H1 (cell line): ENCODE results near the gene CDYL2. TPM values are rescaled to one million over a fixed set of nuclear protein-coding genes. Genes with fewer than 3 reads are reported as not detected.

Experiments
- CTCF ChIA-PET: fragments of 300-600 bp; sonication (Branson Sonifier 250); formaldehyde crosslinking; loops from one replicate; lab custom pipeline; 2021; ENCODE audit not compliant: partially characterized antibody; lab: Charles Lee
- POLR2A ChIA-PET: fragments of 300-600 bp; sonication (Branson Sonifier 250); formaldehyde crosslinking; loops from one replicate; lab custom pipeline; 2021; ENCODE audit warnings: inconsistent platforms; ENCODE audit not compliant: partially characterized antibody; lab: Charles Lee
- DNase-seq, 2 experiments: peaks; one replicate each; pipeline versions ENCODE4 v3.0.0 to v3.0.0-alpha.2; 2010 to 2022; ENCODE audit warnings: low spot score in 2 of 2, low read depth in 1 of 2, mixed read lengths in 1 of 2
- FAIRE-seq: peaks from 2 replicates; lab custom pipeline; 2011; peaks lifted over from hg19 to GRCh38; lab: Jason Lieb, UNC
- H2AFZ ChIP-seq: 2 replicates; pipeline ENCODE4 v1.8.1; 2012; ENCODE audit warnings: low read length, inconsistent platforms
- H2AK5ac ChIP-seq: 2 replicates; pipeline ENCODE4 v1.6.1; 2013; ENCODE audit warnings: low read depth, low read length
- H2BK120ac ChIP-seq: replicated peaks from 2 replicates; pipeline ENCODE3; 2013; ENCODE audit warnings: low read depth, low read length, inconsistent platforms
- H2BK12ac ChIP-seq: 2 replicates; pipeline ENCODE4 v1.6.1; 2013; ENCODE audit warnings: low read depth, low read length
- H2BK15ac ChIP-seq: 2 replicates; pipeline ENCODE4 v1.6.1; 2013; ENCODE audit warnings: low read length
- H2BK20ac ChIP-seq: 2 replicates; pipeline ENCODE4 v1.6.1; 2013; ENCODE audit warnings: low read length
- H2BK5ac ChIP-seq: 2 replicates; pipeline ENCODE4 v1.6.1; 2013; ENCODE audit warnings: low read depth, low read length
- H3K14ac ChIP-seq: 2 replicates; pipeline ENCODE4 v1.6.1; 2013; ENCODE audit warnings: inconsistent platforms; ENCODE audit not compliant: insufficient read length
- H3K18ac ChIP-seq: 2 replicates; pipeline ENCODE4 v1.6.1; 2013; ENCODE audit warnings: low read length; ENCODE audit errors: extremely low read depth
- H3K23ac ChIP-seq: 2 replicates; pipeline ENCODE4 v1.6.1; 2013; ENCODE audit warnings: inconsistent platforms; ENCODE audit not compliant: insufficient read length
- H3K23me2 ChIP-seq: 2 replicates; pipeline ENCODE4 v1.6.1; 2013; ENCODE audit warnings: low read depth, low read length
- H3K27ac ChIP-seq: 2 replicates; pipeline ENCODE4 v1.6.1; 2011; ENCODE audit warnings: low read depth, low read length, inconsistent platforms
- H3K27me3 ChIP-seq, 4 experiments: replicated peaks in 1 of 4; 1 replicate in 1 of 4; 2 replicates in 3 of 4; pipeline versions ENCODE4 v1.6.1 to v1.8.1; 2011 to 2013; ENCODE audit warnings: low read length in 3 of 4, mild to moderate bottlenecking in 3 of 4, inconsistent platforms in 2 of 4, mixed read lengths in 2 of 4, moderate library complexity in 1 of 4; ENCODE audit not compliant: control insufficient read depth in 3 of 4, insufficient read depth in 3 of 4; ENCODE audit errors: extremely low read depth in 1 of 4
- H3K36me3 ChIP-seq, 4 experiments: 2 replicates each; pipeline versions ENCODE4 v1.6.1 to v1.8.1; 2011 to 2013; ENCODE audit warnings: mild to moderate bottlenecking in 4 of 4, low read length in 3 of 4, moderate library complexity in 2 of 4, control low read depth in 1 of 4, inconsistent platforms in 1 of 4; ENCODE audit not compliant: insufficient read depth in 4 of 4, control insufficient read depth in 2 of 4
- H3K4ac ChIP-seq: replicated peaks from 2 replicates; pipeline ENCODE3; 2013; ENCODE audit warnings: low read length, low read depth, mixed read lengths, inconsistent platforms; ENCODE audit not compliant: insufficient read length
- H3K4me1 ChIP-seq, 4 experiments: replicated peaks in 1 of 4; 1 replicate in 1 of 4; 2 replicates in 3 of 4; pipeline versions ENCODE4 v1.6.1 to v1.8.1; 2011 to 2013; ENCODE audit warnings: low read length in 3 of 4, inconsistent platforms in 2 of 4, mixed read lengths in 1 of 4; ENCODE audit not compliant: insufficient read depth in 4 of 4, control insufficient read depth in 3 of 4
- H3K4me2 ChIP-seq, 2 experiments: 2 replicates each; pipeline versions ENCODE4 v1.6.1 to v1.8.1; 2011 to 2013; ENCODE audit warnings: low read depth in 2 of 2, low read length in 2 of 2, control low read depth in 1 of 2, inconsistent platforms in 1 of 2, mild to moderate bottlenecking in 1 of 2; ENCODE audit not compliant: insufficient read depth in 1 of 2
- H3K4me3 ChIP-seq, 4 experiments: fragments of 200-600, 300-600 bp in 1 of 4; sonication (generic), shearing (Covaris generic), sonication (Bioruptor Twin) in 1 of 4; 2 replicates each; pipeline versions ENCODE4 v1.5.1 to v1.8.1; 2011 to 2016; ENCODE audit warnings: low read length in 4 of 4, low read depth in 3 of 4, control low read depth in 2 of 4, inconsistent platforms in 2 of 4, mild to moderate bottlenecking in 2 of 4, mixed read lengths in 1 of 4, moderate library complexity in 1 of 4; ENCODE audit not compliant: insufficient read depth in 2 of 4; ENCODE audit errors: extremely low read depth in 1 of 4
- H3K56ac ChIP-seq: replicated peaks from 2 replicates; pipeline ENCODE3; 2013; ENCODE audit warnings: low read depth, mild to moderate bottlenecking, mixed read lengths, low read length, inconsistent platforms; ENCODE audit not compliant: insufficient read length
- H3K79me1 ChIP-seq: 2 replicates; pipeline ENCODE4 v1.6.1; 2013; ENCODE audit warnings: low read depth, low read length, control low read depth
- H3K79me2 ChIP-seq, 2 experiments: 2 replicates each; pipeline versions ENCODE4 v1.6.1 to v1.8.1; 2012 to 2013; ENCODE audit warnings: low read length in 2 of 2, mild to moderate bottlenecking in 2 of 2, inconsistent platforms in 1 of 2; ENCODE audit not compliant: insufficient read depth in 2 of 2, control insufficient read depth in 1 of 2
- H3K9ac ChIP-seq, 4 experiments: replicated peaks in 1 of 4; 1 replicate in 1 of 4; 2 replicates in 3 of 4; pipeline versions ENCODE4 v1.6.1 to v1.8.1; 2011 to 2013; ENCODE audit warnings: low read depth in 3 of 4, low read length in 3 of 4, control low read depth in 2 of 4, mild to moderate bottlenecking in 2 of 4, moderate library complexity in 2 of 4, inconsistent platforms in 1 of 4; ENCODE audit errors: extremely low read depth in 1 of 4
- H3K9me3 ChIP-seq, 2 experiments: 2 replicates each; pipeline versions ENCODE4 v1.6.1 to v1.8.1; 2012 to 2013; ENCODE audit warnings: mild to moderate bottlenecking in 2 of 2, moderate library complexity in 2 of 2, control low read depth in 1 of 2, inconsistent platforms in 1 of 2, low read depth in 1 of 2, low read length in 1 of 2, mixed read lengths in 1 of 2; ENCODE audit not compliant: insufficient read depth in 2 of 2
- H4K20me1 ChIP-seq, 2 experiments: replicated peaks in 1 of 2; 2 replicates each; pipeline versions ENCODE3 to v1.8.1; 2011 to 2013; ENCODE audit warnings: inconsistent platforms in 2 of 2, low read length in 2 of 2, mild to moderate bottlenecking in 1 of 2; ENCODE audit not compliant: insufficient read depth in 2 of 2, control insufficient read depth in 1 of 2
- H4K5ac ChIP-seq: 2 replicates; pipeline ENCODE4 v1.6.1; 2013; ENCODE audit warnings: low read length, low read depth, mixed read lengths, inconsistent platforms; ENCODE audit not compliant: insufficient read length
- H4K8ac ChIP-seq: 2 replicates; pipeline ENCODE4 v1.8.0; 2013; ENCODE audit warnings: mild to moderate bottlenecking, moderate library complexity, low read length, inconsistent platforms; ENCODE audit not compliant: insufficient read depth; ENCODE audit errors: extremely low read depth
- H4K91ac ChIP-seq: replicated peaks from 2 replicates; pipeline ENCODE3; 2013; ENCODE audit warnings: low read length, mixed read lengths, inconsistent platforms; ENCODE audit not compliant: insufficient read length
- BCL11A ChIP-seq, 2 experiments: IDR thresholded peaks; one replicate each; pipeline ENCODE4 v1.6.1; 2011; ENCODE audit warnings: low read depth in 2 of 2, low read length in 2 of 2, mild to moderate bottlenecking in 2 of 2
- CBX5 ChIP-seq: fragments of 300-800, 300-1000 bp; sonication (generic); IDR thresholded peaks from 2 replicates; pipeline ENCODE4 v1.7.1; 2016; ENCODE audit warnings: antibody characterized with exemption, low read length, low read depth
- CREB1 ChIP-seq: IDR thresholded peaks from 2 replicates; pipeline ENCODE4 v1.6.1; 2012; ENCODE audit warnings: inconsistent platforms
- E2F6 ChIP-seq: IDR thresholded peaks from 2 replicates; pipeline ENCODE4 v1.6.1; 2012; ENCODE audit warnings: inconsistent platforms
- GABPA ChIP-seq: IDR thresholded peaks from 2 replicates; pipeline ENCODE4 v1.6.1; 2011; ENCODE audit warnings: mild to moderate bottlenecking, low read length, moderate library complexity, borderline replicate concordance; ENCODE audit not compliant: insufficient read depth
- GTF2F1 ChIP-seq: IDR thresholded peaks from 2 replicates; pipeline ENCODE4 v1.6.1; 2012; ENCODE audit warnings: low read depth, low read length, improper control_type of control experiment, borderline replicate concordance
- RAD21 ChIP-seq, 2 experiments: IDR thresholded peaks in 1 of 2; conservative IDR thresholded peaks in 1 of 2; 2 replicates each; pipeline ENCODE4 v1.6.1; 2011; ENCODE audit warnings: low read depth in 2 of 2, low read length in 2 of 2, improper control_type of control experiment in 1 of 2, inconsistent platforms in 1 of 2, mild to moderate bottlenecking in 1 of 2, moderate library complexity in 1 of 2
- RXRA ChIP-seq: IDR thresholded peaks from 2 replicates; pipeline ENCODE4 v1.6.1; 2011; ENCODE audit warnings: low read depth, mild to moderate bottlenecking, low read length, moderate library complexity; ENCODE audit not compliant: insufficient read depth
- SIX5 ChIP-seq: IDR thresholded peaks from 2 replicates; pipeline ENCODE4 v1.6.1; 2011; ENCODE audit warnings: mild to moderate bottlenecking, low read depth, low read length
- WGBS, 2 experiments: shearing (Covaris generic) in 1 of 2; methylation state at CpG; one replicate each; pipeline versions ENCODE4 v1.1.6 to v1.1.7; 2013 to 2015; ENCODE audit warnings: low lambda C conversion rate in 2 of 2, mixed read lengths in 2 of 2, inconsistent platforms in 1 of 2, low coverage in 1 of 2, missing lambda C conversion rate in 1 of 2; ENCODE audit not compliant: insufficient replicate concordance in 2 of 2, insufficient coverage in 1 of 2, insufficient read length in 1 of 2; ENCODE audit errors: extremely low coverage in 1 of 2, missing lambda C conversion rate in 1 of 2; 5-methylcytosine and 5-hydroxymethylcytosine counted together
- polyA plus RNA-seq, 7 experiments: library from polyadenylated mRNA; depleted of rRNA in 3 of 7; stranded (reverse) in 5 of 7; unstranded in 2 of 7; fragments of >200 nt in 5 of 7; fragments of 200-250 nt in 2 of 7; gene quantifications; 1 replicate in 5 of 7; 2 replicates in 1 of 7; 4 replicates in 1 of 7; pipeline versions ENCODE4 v1.2.1 to v1.2.3, GENCODE V29; 2011 to 2013; ENCODE audit warnings: missing spikeins in 2 of 7, mixed read lengths in 2 of 7
- total RNA-seq: library from RNA; stranded (reverse); fragmentation: NEBNext Ultra II Directional; extraction: Animal tissue kit (Norgen Biotek cat#: 25700); gene quantifications from 2 replicates; pipeline ENCODE4 v1.2.1, GENCODE V29; 2021

CDYL2 gene
- total and polyA plus RNA-seq, 2 of the 8 experiments (the other 6 are each of a cell fraction or from before 2014, with no cell fraction given), result 0.33 to 5.3 TPM

GRCh38 chr16:80739523-80739922 lies 64.9 kb downstream of the CDYL2 start:
- Histone ChIP-seq H2AFZ (no peak overlapping the region), H2BK120ac (no peak overlapping the region), H4K91ac (no peak overlapping the region), H3K27ac (no peak overlapping the region), H3K9me3 (peaks cover 35 to 45% of the 10 kb centered on the region in 2 experiments), H4K20me1 (no peaks in the 10 kb centered on the region), H3K23ac (no peak overlapping the region), H4K5ac (no peak overlapping the region), H2BK5ac (no peak overlapping the region), H4K8ac (no peak overlapping the region), H3K56ac (no peak overlapping the region), H3K14ac (no peak overlapping the region), H3K4me2 (no peak overlapping the region), H2BK20ac (no peak overlapping the region), H3K79me1 (no peaks in the 10 kb centered on the region), H3K27me3 (no peaks in the 10 kb centered on the region), H3K36me3 (no peaks in the 10 kb centered on the region), H3K4ac (no peak overlapping the region), H2BK15ac (no peak overlapping the region), H3K9ac (no peak overlapping the region), H3K18ac (no peak overlapping the region), H2AK5ac (no peak overlapping the region), H3K4me3 (no peak overlapping the region), H3K79me2 (no peaks in the 10 kb centered on the region), H3K4me1 (no peaks in the 10 kb centered on the region), H3K23me2 (peaks cover 9% of the 10 kb centered on the region; the same call in 1 of the 2 replicates), H2BK12ac (no peak overlapping the region)
- WGBS, 2 experiments, result 86% methylated on average over 6 of the region's 6 CpGs; no CpG with 5 or more reads in 1 of the 2 experiments
- ChIA-PET POLR2A (no interaction called here), CTCF (no interaction called here)
- no peak for FAIRE-seq
- DNase-seq, result no peak
- TF ChIP-seq CREB1 (no peak), CBX5 (no peak), GABPA (no peak), SIX5 (no peak), E2F6 (no peak), BCL11A (IDR thresholded peaks at IDR 0.05; ENCODE audit: low read depth in 2 of 2, low read length in 2 of 2) (no peak), RXRA (no peak), RAD21 (IDR thresholded peaks at IDR 0.05 in 1 of 2, conservative IDR thresholded peaks at IDR 0.05 in 1 of 2; ENCODE audit: low read depth in 2 of 2, low read length in 2 of 2) (no peak), GTF2F1 (no peak)
